Panc1 (cell line): ENCODE measurements around the gene CALM3. TPM values are rescaled to one million over a fixed set of nuclear protein-coding genes. Genes with fewer than 3 reads are reported as not detected.

Experiments
- ATAC-seq: fragments of 200-7000 bp; cut with Tn5 transposase; 2 replicates; pipeline ENCODE4 v1.9.1; 2020; ENCODE audit warnings: mild to moderate bottlenecking, moderate library complexity
- BruUV-seq: library from RNA; stranded (reverse); fragments of 400-500 nt; replicated peaks from 2 replicates; lab custom pipeline; 2021; lab: Mats Ljungman, UMichigan
- CTCF ChIA-PET: fragments of 300-600 bp; sonication (Branson Sonifier 250); formaldehyde crosslinking; loops from one replicate; lab custom pipeline; 2022; ENCODE audit warnings: antibody characterized with exemption; lab: Charles Lee
- POLR2A ChIA-PET: fragments of 300-600 bp; sonication (Branson Sonifier 250); formaldehyde crosslinking; loops from one replicate; lab custom pipeline; 2022; ENCODE audit warnings: antibody characterized with exemption; lab: Charles Lee
- DNase-seq: peaks from one replicate; pipeline ENCODE4 v3.0.0-alpha.2; 2010; ENCODE audit warnings: low read depth, low spot score
- H3K27ac ChIP-seq: 2 replicates; pipeline ENCODE4 v1.5.1; 2011; ENCODE audit warnings: mild to moderate bottlenecking, low read length, inconsistent platforms
- H3K27me3 ChIP-seq: fragments of 200-500 bp; sonication (Bioruptor generic); 2 replicates; pipeline ENCODE4 v1.6.0; 2014; ENCODE audit warnings: low read length, inconsistent platforms; ENCODE audit not compliant: control insufficient read depth, insufficient read depth
- H3K36me3 ChIP-seq: fragments of 200-500 bp; sonication (Bioruptor generic); 2 replicates; pipeline ENCODE4 v1.5.1; 2014; ENCODE audit warnings: inconsistent platforms, mild to moderate bottlenecking, low read length, moderate library complexity; ENCODE audit not compliant: control insufficient read depth, insufficient read depth
- H3K4me1 ChIP-seq: 2 replicates; pipeline ENCODE4 v1.5.1; 2011; ENCODE audit warnings: inconsistent platforms, mild to moderate bottlenecking, low read length, moderate library complexity; ENCODE audit not compliant: control insufficient read depth, insufficient read depth
- H3K4me3 ChIP-seq, 2 experiments: 2 replicates each; pipeline ENCODE4 v1.5.1; 2011 to 2012; ENCODE audit warnings: low read depth in 2 of 2, low read length in 2 of 2, mild to moderate bottlenecking in 2 of 2, inconsistent platforms in 1 of 2, moderate library complexity in 1 of 2
- H3K9me3 ChIP-seq: fragments of 200-500 bp; sonication (Bioruptor generic); 2 replicates; pipeline ENCODE4 v1.5.1; 2014; ENCODE audit warnings: low read depth, mild to moderate bottlenecking, inconsistent platforms, low read length, moderate library complexity; ENCODE audit not compliant: control insufficient read depth, insufficient read depth
- CTCF ChIP-seq: fragments of 450-650 bp; IDR thresholded peaks from 2 replicates; pipeline ENCODE4 v1.5.1; 2017; ENCODE audit warnings: mild to moderate bottlenecking
- POLR2AphosphoS5 ChIP-seq: IDR thresholded peaks from 2 replicates; pipeline ENCODE4 v1.6.1; 2012; ENCODE audit warnings: mild to moderate bottlenecking, low read depth, low read length, moderate library complexity
- SIN3A ChIP-seq: IDR thresholded peaks from 2 replicates; pipeline ENCODE4 v1.6.1; 2012; ENCODE audit warnings: low read depth, mild to moderate bottlenecking, low read length, moderate library complexity, borderline replicate concordance; ENCODE audit not compliant: insufficient read depth
- TCF7L2 ChIP-seq: IDR thresholded peaks from 2 replicates; pipeline ENCODE4 v1.6.1; 2011; ENCODE audit warnings: mild to moderate bottlenecking, low read depth, low read length, inconsistent platforms
- in situ Hi-C: cut with HindIII; loops from 2 replicates; pipeline ENCODE4 v1.10.0; 2016; ENCODE audit warnings: low sequenced_read_pairs, low pct_unique_long_range_greater_than_20kb
- intact Hi-C: fragments of 100-400 bp; cut with micrococcal nuclease; formaldehyde crosslinking; loops from one replicate; pipeline ENCODE4 v1.10.0; 2022; ENCODE audit not compliant: unreplicated experiment
- total RNA-seq: library from RNA; stranded (reverse); gene quantifications from one replicate; pipeline ENCODE4 v1.2.1, GENCODE V29; 2021; ENCODE audit not compliant: unreplicated experiment
- TF ChIP-seq, protein P1 (sequence below), 2 experiments: IDR thresholded peaks; 2 replicates each; pipeline ENCODE4 v1.6.1; 2011 to 2012; ENCODE audit warnings: low read depth in 2 of 2, control low read depth in 1 of 2, low read length in 1 of 2, mild to moderate bottlenecking in 1 of 2, moderate library complexity in 1 of 2; ENCODE audit not compliant: insufficient read depth in 1 of 2

The CALM3 gene
- total RNA-seq, 1 experiment from 2014 or later = 212 TPM

- BruUV-seq = no TSS peak
- H3K36me3 ChIP-seq = no peaks in the 10 kb centered on the region
- no peaks in the 10 kb centered on the region for H3K27me3 ChIP-seq
- no peak for DNase-seq
- POLR2A ChIA-PET = no interaction called here
- H3K4me1 ChIP-seq = peaks cover 7% of the 10 kb centered on the region
- peak overlapping the region; percentile 41 to 47 for H3K4me3 ChIP-seq
- H3K9me3 ChIP-seq = no peaks in the 10 kb centered on the region
- CTCF ChIA-PET = no interaction called here
- intact Hi-C loops (no loop called here), in situ Hi-C loops (no loop called here)
- no peak overlapping the region for H3K27ac ChIP-seq
- ATAC-seq = no peak
- TF ChIP-seq CTCF = no peak
- TF ChIP-seq, protein P1, sequence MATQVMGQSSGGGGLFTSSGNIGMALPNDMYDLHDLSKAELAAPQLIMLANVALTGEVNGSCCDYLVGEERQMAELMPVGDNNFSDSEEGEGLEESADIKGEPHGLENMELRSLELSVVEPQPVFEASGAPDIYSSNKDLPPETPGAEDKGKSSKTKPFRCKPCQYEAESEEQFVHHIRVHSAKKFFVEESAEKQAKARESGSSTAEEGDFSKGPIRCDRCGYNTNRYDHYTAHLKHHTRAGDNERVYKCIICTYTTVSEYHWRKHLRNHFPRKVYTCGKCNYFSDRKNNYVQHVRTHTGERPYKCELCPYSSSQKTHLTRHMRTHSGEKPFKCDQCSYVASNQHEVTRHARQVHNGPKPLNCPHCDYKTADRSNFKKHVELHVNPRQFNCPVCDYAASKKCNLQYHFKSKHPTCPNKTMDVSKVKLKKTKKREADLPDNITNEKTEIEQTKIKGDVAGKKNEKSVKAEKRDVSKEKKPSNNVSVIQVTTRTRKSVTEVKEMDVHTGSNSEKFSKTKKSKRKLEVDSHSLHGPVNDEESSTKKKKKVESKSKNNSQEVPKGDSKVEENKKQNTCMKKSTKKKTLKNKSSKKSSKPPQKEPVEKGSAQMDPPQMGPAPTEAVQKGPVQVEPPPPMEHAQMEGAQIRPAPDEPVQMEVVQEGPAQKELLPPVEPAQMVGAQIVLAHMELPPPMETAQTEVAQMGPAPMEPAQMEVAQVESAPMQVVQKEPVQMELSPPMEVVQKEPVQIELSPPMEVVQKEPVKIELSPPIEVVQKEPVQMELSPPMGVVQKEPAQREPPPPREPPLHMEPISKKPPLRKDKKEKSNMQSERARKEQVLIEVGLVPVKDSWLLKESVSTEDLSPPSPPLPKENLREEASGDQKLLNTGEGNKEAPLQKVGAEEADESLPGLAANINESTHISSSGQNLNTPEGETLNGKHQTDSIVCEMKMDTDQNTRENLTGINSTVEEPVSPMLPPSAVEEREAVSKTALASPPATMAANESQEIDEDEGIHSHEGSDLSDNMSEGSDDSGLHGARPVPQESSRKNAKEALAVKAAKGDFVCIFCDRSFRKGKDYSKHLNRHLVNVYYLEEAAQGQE (IDR thresholded peaks at IDR 0.05; ENCODE audit: insufficient read depth in 1 of 2, low read depth in 2 of 2, low read length in 1 of 2) = no peak
- no peak for TF ChIP-seq TCF7L2
- TF ChIP-seq POLR2AphosphoS5 = no peak
- no peak for TF ChIP-seq SIN3A
Measured at GRCh38 chr19:46659151-46660007, 58.2 kb downstream of the CALM3 start.

DNA sequence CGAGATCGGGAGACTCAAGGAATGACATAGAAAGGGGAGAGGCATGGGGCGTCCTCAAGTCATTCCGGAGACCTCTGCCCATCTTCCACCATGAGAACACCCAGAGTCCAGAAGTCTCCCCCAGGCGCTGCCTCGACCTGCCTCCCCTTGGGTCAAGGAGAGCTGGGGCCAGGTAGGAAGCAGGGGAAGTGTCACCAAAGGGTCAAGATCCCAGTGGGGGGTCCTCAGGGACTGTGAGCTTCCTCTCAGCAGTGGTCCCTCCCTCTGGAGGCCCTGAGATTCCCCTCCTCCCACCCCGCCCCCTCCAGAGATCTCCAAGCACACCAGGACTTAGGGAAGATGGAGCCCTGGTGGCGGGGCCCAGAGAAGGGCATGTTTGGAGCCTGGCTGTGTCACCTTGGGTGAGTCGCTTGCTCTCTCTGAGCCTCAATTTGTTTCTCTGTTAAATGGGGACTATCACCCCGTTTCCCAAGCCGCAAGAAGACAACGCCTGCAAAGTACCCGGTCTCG lies 58.9 kb downstream of the CALM3 start:
- TF ChIP-seq CTCF (no peak), SIN3A (no peak), POLR2AphosphoS5 (no peak), TCF7L2 (no peak)
- TF ChIP-seq, protein P1 (IDR thresholded peaks at IDR 0.05; ENCODE audit: insufficient read depth in 1 of 2, low read depth in 2 of 2, low read length in 1 of 2) = no peak
- ChIA-PET CTCF (no interaction called here), POLR2A (interaction anchor here (0.6 kb wide), 1 partner anchor 69 kb away, joined by 3 read pairs; no protein-coding TSS in a partner anchor)
- in situ Hi-C loops = no loop called here
- ATAC-seq = no peak
- intact Hi-C loops = no loop called here
- Histone ChIP-seq H3K27me3 (no peaks in the 10 kb centered on the region), H3K36me3 (no peaks in the 10 kb centered on the region), H3K4me1 (peaks cover 7% of the 10 kb centered on the region), H3K4me3 (peak overlapping the region; percentile 41 to 47), H3K9me3 (no peaks in the 10 kb centered on the region), H3K27ac (no peak overlapping the region)
- no peak for DNase-seq
- no TSS peak for BruUV-seq
